SK-N-MC (cell line): ENCODE results near the gene RIT2.

Experiments used
- EZH2 ChIP-seq: fragments of 200-600 bp; sonication (generic); IDR thresholded peaks from one replicate; pipeline ENCODE4 v1.6.1; 2017; ENCODE audit warnings: antibody characterized with exemption
- FOXP2 ChIP-seq: optimal IDR thresholded peaks from 2 replicates; pipeline ENCODE3; 2011; ENCODE audit warnings: mild to moderate bottlenecking, moderate library complexity; ENCODE audit not compliant: insufficient read depth; ENCODE audit errors: extremely low read length, control extremely low read depth
- POLR2AphosphoS5 ChIP-seq: IDR thresholded peaks from 2 replicates; pipeline ENCODE4 v1.6.1; 2012; ENCODE audit warnings: mild to moderate bottlenecking, low read depth, low read length, borderline replicate concordance

DNA sequence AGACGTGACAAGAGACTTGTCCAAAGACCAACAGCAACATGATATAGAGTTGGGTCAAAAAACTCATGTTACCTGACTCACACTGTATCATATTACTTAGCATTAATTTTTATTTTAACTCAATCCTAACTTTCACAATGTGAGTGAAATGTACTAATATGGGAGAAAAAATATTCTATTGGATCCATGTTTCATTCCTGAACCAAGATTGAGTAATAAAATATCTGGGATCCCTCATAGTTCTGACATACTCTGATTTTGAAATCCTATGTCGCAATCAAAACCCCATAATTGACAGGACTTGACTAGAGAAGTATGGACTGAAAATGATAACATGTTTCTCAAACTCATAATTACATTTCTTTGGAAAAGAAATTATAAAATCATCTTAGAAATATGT lies 190.4 kb downstream of the RIT2 start:
- TF ChIP-seq EZH2 (no peak), POLR2AphosphoS5 (no peak), FOXP2 (no peak)
